ACHN (cell line): Measurements from ENCODE around the gene RAPGEFL1.

Source experiments
- DNase-seq: peaks from one replicate; pipeline ENCODE4 v3.0.0-alpha.2; 2015
- in situ Hi-C: cut with HindIII; loops from 2 replicates; pipeline ENCODE4 v1.10.0; 2017; ENCODE audit warnings: low sequenced_read_pairs, low pct_ligation_motif_present, low pct_unique_long_range_greater_than_20kb

RAPGEFL1 gene

GRCh38 chr17:40242774-40243173 lies 65.5 kb downstream of the RAPGEFL1 start:
- no peak for DNase-seq
- in situ Hi-C loops = no loop called here

GRCh38 chr17:40243761-40244160 lies 66.5 kb downstream of the RAPGEFL1 start:
- DNase-seq = no peak
- in situ Hi-C loops = no loop called here

GRCh38 chr17:40244255-40244654 lies 67.0 kb downstream of the RAPGEFL1 start:
- DNase-seq = no peak
- in situ Hi-C loops = no loop called here
